PC-3 (cell line): ENCODE results near the gene DOK3. TPM values are rescaled to one million over a fixed set of nuclear protein-coding genes. Genes with fewer than 3 reads are reported as not detected.

Experiments used
- ATAC-seq: fragments of 200-7000 bp; cut with Tn5 transposase; 2 replicates; pipeline ENCODE4 v1.9.1; 2020; ENCODE audit warnings: mild to moderate bottlenecking, moderate library complexity
- BruUV-seq: library from RNA; stranded (reverse); fragments of 400-500 nt; replicated peaks from 2 replicates; lab custom pipeline; 2021; lab: Mats Ljungman, UMichigan
- CTCF ChIA-PET: fragments of 300-600 bp; sonication (Branson Sonifier 250); formaldehyde crosslinking; loops from one replicate; lab custom pipeline; 2022; ENCODE audit warnings: antibody characterized with exemption; lab: Charles Lee
- POLR2A ChIA-PET: fragments of 300-600 bp; sonication (Branson Sonifier 250); formaldehyde crosslinking; loops from one replicate; lab custom pipeline; 2022; ENCODE audit warnings: antibody characterized with exemption; ENCODE audit not compliant: unreplicated experiment; lab: Charles Lee
- DNase-seq: peaks from one replicate; pipeline ENCODE4 v3.0.0-alpha.2; 2015
- H2AFZ ChIP-seq: fragments of 300-600 bp; sonication (generic); 2 replicates; pipeline ENCODE4 v1.6.0; 2016; ENCODE audit warnings: antibody characterized with exemption, low read length
- H3F3A ChIP-seq: fragments of 300-600 bp; sonication (generic); one replicate; pipeline ENCODE4 v1.6.0; 2017; ENCODE audit warnings: antibody characterized with exemption, low read length, control low read depth, mild to moderate bottlenecking; ENCODE audit not compliant: unreplicated experiment
- H3K27ac ChIP-seq: fragments of 300-600 bp; sonication (generic); 2 replicates; pipeline ENCODE4 v1.5.1; 2016; ENCODE audit warnings: mild to moderate bottlenecking, low read length
- H3K27me3 ChIP-seq: fragments of 300-600 bp; sonication (generic); 2 replicates; pipeline ENCODE4 v1.6.1; 2016; ENCODE audit warnings: low read length, mixed read lengths
- H3K36me3 ChIP-seq: fragments of 300-600 bp; sonication (generic); 2 replicates; pipeline ENCODE4 v1.6.1; 2016; ENCODE audit warnings: low read depth, mixed run types, low read length, mixed read lengths
- H3K4me1 ChIP-seq: fragments of 300-600 bp; sonication (generic); 2 replicates; pipeline ENCODE4 v1.5.1; 2016; ENCODE audit warnings: low read length; ENCODE audit not compliant: insufficient read depth
- H3K4me2 ChIP-seq: fragments of 300-600 bp; sonication (generic); 2 replicates; pipeline ENCODE4 v1.6.0; 2016; ENCODE audit warnings: low read length
- H3K4me3 ChIP-seq: fragments of 300-600 bp; sonication (generic); 2 replicates; pipeline ENCODE4 v1.5.1; 2016; ENCODE audit warnings: mild to moderate bottlenecking, low read length, mixed read lengths
- H3K79me2 ChIP-seq: fragments of 300-600 bp; sonication (generic); 2 replicates; pipeline ENCODE4 v1.6.1; 2017; ENCODE audit warnings: low read length, mixed read lengths
- H3K9ac ChIP-seq: fragments of 300-600 bp; sonication (generic); 2 replicates; pipeline ENCODE4 v1.6.0; 2016; ENCODE audit warnings: mild to moderate bottlenecking, low read length
- H3K9me2 ChIP-seq: fragments of 300-600 bp; sonication (generic); replicated peaks from 2 replicates; pipeline ENCODE4 v1.6.1; 2016; ENCODE audit warnings: mixed run types, low read length, mixed read lengths
- H3K9me3 ChIP-seq: fragments of 300-600 bp; sonication (generic); 2 replicates; pipeline ENCODE4 v1.6.1; 2016; ENCODE audit warnings: low read length, mixed read lengths
- H4K20me1 ChIP-seq: fragments of 300-600 bp; sonication (generic); 2 replicates; pipeline ENCODE4 v1.6.1; 2016; ENCODE audit warnings: low read length, mixed read lengths
- EZH2 ChIP-seq: fragments of 300-600 bp; sonication (generic); IDR thresholded peaks from one replicate; pipeline ENCODE4 v1.6.1; 2017; ENCODE audit warnings: antibody characterized with exemption, mild to moderate bottlenecking, low read length; ENCODE audit not compliant: unreplicated experiment
- EZH2phosphoT487 ChIP-seq: fragments of 300-600 bp; sonication (generic); IDR thresholded peaks from 2 replicates; pipeline ENCODE4 v1.6.1; 2018; ENCODE audit warnings: mild to moderate bottlenecking, antibody characterized with exemption, low read length, borderline replicate concordance
- intact Hi-C: fragments of 100-400 bp; cut with micrococcal nuclease; formaldehyde crosslinking; loops from 2 replicates; pipeline ENCODE4 v1.9.0; 2023
- total RNA-seq: library from RNA; depleted of rRNA; stranded (reverse); fragments of >200 nt; gene quantifications from 2 replicates; pipeline ENCODE4 v1.2.3, GENCODE V29; 2014
- TF ChIP-seq, protein P1 (sequence below): fragments of 300-600 bp; sonication (generic); conservative IDR thresholded peaks from 2 replicates; pipeline ENCODE4 v1.5.1; 2017; ENCODE audit warnings: antibody characterized with exemption, low read depth, mild to moderate bottlenecking, low read length

The DOK3 gene
- total RNA-seq, 1 experiment from 2014 or later: 6.2 TPM

- no peaks in the 10 kb centered on the region for H3K9me2 ChIP-seq
- no peak overlapping the region for H3K9ac ChIP-seq
- peaks cover 3% of the 10 kb centered on the region for H3F3A ChIP-seq
- BruUV-seq: no TSS peak
- ATAC-seq (no peak), DNase-seq (peak; percentile 1)
- intact Hi-C loops: no loop called here
- no peaks in the 10 kb centered on the region for H3K79me2 ChIP-seq
- TF ChIP-seq EZH2: no peak
- TF ChIP-seq, protein P1, sequence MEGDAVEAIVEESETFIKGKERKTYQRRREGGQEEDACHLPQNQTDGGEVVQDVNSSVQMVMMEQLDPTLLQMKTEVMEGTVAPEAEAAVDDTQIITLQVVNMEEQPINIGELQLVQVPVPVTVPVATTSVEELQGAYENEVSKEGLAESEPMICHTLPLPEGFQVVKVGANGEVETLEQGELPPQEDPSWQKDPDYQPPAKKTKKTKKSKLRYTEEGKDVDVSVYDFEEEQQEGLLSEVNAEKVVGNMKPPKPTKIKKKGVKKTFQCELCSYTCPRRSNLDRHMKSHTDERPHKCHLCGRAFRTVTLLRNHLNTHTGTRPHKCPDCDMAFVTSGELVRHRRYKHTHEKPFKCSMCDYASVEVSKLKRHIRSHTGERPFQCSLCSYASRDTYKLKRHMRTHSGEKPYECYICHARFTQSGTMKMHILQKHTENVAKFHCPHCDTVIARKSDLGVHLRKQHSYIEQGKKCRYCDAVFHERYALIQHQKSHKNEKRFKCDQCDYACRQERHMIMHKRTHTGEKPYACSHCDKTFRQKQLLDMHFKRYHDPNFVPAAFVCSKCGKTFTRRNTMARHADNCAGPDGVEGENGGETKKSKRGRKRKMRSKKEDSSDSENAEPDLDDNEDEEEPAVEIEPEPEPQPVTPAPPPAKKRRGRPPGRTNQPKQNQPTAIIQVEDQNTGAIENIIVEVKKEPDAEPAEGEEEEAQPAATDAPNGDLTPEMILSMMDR: no peak
- TF ChIP-seq EZH2phosphoT487: no peak
- no peaks in the 10 kb centered on the region for H3K9me3 ChIP-seq
- no peak overlapping the region for H3K4me2 ChIP-seq
- H3K27ac ChIP-seq: no peak overlapping the region
- no peaks in the 10 kb centered on the region for H4K20me1 ChIP-seq
- CTCF ChIA-PET: no interaction called here
- H3K4me3 ChIP-seq: no peak overlapping the region
- no peaks in the 10 kb centered on the region for H3K27me3 ChIP-seq
- POLR2A ChIA-PET: no interaction called here
- H2AFZ ChIP-seq: no peak overlapping the region
- H3K36me3 ChIP-seq: peaks cover 20% of the 10 kb centered on the region
- no peaks in the 10 kb centered on the region for H3K4me1 ChIP-seq
These were observed 25.4 kb downstream of the DOK3 start for GRCh38 chr5:177483994-177484901.

- Histone ChIP-seq H3K9me2 (no peaks in the 10 kb centered on the region), H3K9me3 (no peaks in the 10 kb centered on the region), H3F3A (peaks cover 3% of the 10 kb centered on the region), H3K4me3 (no peak overlapping the region), H3K27ac (no peak overlapping the region), H3K79me2 (no peaks in the 10 kb centered on the region), H3K27me3 (no peaks in the 10 kb centered on the region), H4K20me1 (no peaks in the 10 kb centered on the region), H2AFZ (no peak overlapping the region), H3K36me3 (peaks cover 11% of the 10 kb centered on the region), H3K4me1 (no peaks in the 10 kb centered on the region), H3K4me2 (no peak overlapping the region), H3K9ac (no peak overlapping the region)
- DNase-seq: no peak
- ChIA-PET POLR2A (no interaction called here), CTCF (no interaction called here)
- TF ChIP-seq EZH2: no peak
- no peak for TF ChIP-seq EZH2phosphoT487
- TF ChIP-seq, protein P1: no peak
- intact Hi-C loops: no loop called here
- BruUV-seq: no TSS peak
- no peak for ATAC-seq
These were observed 26.6 kb downstream of the DOK3 start for GRCh38 chr5:177483042-177483441.

DNA sequence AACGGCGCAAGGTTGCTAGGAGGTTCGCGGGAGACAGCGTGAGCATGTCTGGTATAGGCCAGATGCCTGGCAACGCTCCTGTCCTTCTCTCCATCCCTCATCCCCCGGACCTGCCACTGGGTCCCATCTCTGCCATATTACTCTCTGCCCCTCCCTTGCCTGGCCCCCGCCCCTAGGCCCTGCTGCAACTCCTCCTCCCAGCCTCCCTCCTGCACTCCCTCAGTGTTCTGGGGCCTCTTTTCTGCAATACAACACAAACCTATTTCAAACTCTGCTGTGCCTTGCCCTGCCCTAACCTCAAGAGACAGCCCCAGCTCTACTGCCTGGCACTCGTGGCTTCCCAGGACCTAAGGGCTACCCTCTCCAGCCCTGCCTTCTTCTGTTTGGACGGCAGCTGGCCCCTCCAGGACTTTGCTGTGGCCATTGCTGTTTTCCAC is 27.2 kb downstream of the DOK3 start:
- Histone ChIP-seq H3K27ac (no peak overlapping the region), H3K79me2 (no peaks in the 10 kb centered on the region), H4K20me1 (no peaks in the 10 kb centered on the region), H3K9me2 (no peaks in the 10 kb centered on the region), H2AFZ (no peak overlapping the region), H3K4me2 (no peak overlapping the region), H3K27me3 (no peaks in the 10 kb centered on the region), H3K4me1 (no peaks in the 10 kb centered on the region), H3F3A (peaks cover 3% of the 10 kb centered on the region), H3K4me3 (no peak overlapping the region), H3K9ac (no peak overlapping the region), H3K36me3 (peaks cover 5% of the 10 kb centered on the region), H3K9me3 (no peaks in the 10 kb centered on the region)
- TF ChIP-seq EZH2phosphoT487 (no peak), EZH2 (no peak)
- TF ChIP-seq, protein P1: no peak
- intact Hi-C loops: no loop called here
- ChIA-PET CTCF (no interaction called here), POLR2A (no interaction called here)
- ATAC-seq (0 out of 2 replicates have a peak, but pooled peaks have one; percentile 8), DNase-seq (no peak)
- BruUV-seq: no TSS peak
